ENCODE measurements around the gene SLC12A6. TPM values are rescaled to one million over a fixed set of nuclear protein-coding genes. Genes with fewer than 3 reads are reported as not detected.

SLC12A6 gene
- total and polyA plus RNA-seq, 2 experiments from 2014 or later, result 12.0 to 44.3 TPM

DNA sequence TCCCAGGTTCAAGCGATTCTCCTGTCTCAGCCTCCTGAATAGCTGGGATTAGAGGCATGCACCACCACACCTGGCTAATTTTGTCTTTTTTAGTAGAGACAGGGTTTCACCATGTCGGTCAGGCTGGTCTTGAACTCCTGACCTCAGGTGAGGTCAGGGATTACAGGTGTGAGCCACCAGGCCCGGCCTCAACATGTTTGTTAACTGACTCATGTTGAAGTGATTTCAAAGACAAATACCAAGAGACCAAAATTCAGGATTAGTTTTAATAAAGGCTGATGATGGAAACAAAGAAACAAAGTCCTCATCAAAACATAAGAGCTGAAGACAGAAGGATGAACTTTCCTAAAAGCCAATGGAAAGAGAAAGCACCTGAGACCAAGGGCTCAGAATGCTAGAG, 36.5 kb downstream of the SLC12A6 start:
- Histone ChIP-seq H3K4me1 (ENCODE audit: low read depth) (peaks cover 7% of the 10 kb centered on the region), H3K27me3 (no peaks in the 10 kb centered on the region), H3K36me3 (no peaks in the 10 kb centered on the region), H3K4me3 (no peak overlapping the region), H3K27ac (no peak overlapping the region), H3K9me3 (ENCODE audit: low read depth) (no peaks in the 10 kb centered on the region)
- no peak for DNase-seq (ENCODE audit: low read depth in 1 of 2, low spot score in 1 of 2)
- TF ChIP-seq, protein P1, sequence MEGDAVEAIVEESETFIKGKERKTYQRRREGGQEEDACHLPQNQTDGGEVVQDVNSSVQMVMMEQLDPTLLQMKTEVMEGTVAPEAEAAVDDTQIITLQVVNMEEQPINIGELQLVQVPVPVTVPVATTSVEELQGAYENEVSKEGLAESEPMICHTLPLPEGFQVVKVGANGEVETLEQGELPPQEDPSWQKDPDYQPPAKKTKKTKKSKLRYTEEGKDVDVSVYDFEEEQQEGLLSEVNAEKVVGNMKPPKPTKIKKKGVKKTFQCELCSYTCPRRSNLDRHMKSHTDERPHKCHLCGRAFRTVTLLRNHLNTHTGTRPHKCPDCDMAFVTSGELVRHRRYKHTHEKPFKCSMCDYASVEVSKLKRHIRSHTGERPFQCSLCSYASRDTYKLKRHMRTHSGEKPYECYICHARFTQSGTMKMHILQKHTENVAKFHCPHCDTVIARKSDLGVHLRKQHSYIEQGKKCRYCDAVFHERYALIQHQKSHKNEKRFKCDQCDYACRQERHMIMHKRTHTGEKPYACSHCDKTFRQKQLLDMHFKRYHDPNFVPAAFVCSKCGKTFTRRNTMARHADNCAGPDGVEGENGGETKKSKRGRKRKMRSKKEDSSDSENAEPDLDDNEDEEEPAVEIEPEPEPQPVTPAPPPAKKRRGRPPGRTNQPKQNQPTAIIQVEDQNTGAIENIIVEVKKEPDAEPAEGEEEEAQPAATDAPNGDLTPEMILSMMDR (IDR thresholded peaks at IDR 0.05; ENCODE audit: low read depth, low read length), result no peak

DNA sequence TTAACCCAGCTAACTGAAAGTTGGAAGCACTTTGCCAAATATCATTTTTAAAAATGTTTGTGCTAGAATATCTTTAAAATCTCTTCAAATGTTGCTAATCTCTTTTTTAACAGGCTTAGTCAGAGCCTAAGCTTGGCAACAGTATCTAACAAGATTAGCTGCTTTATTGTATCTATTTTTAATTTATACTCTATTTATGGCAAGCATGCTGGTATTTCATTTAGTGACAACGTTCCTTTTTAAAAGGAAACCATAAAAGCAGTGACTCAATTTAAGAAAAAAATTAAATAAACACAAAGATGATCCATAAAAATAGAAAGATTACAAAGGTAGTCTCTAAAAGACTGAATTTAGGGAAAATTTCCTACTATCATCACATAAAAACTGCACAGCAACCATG, 40.5 kb downstream of the SLC12A6 start:
- Histone ChIP-seq H3K36me3 (no peaks in the 10 kb centered on the region), H3K27ac (no peak overlapping the region), H3K4me1 (ENCODE audit: low read depth) (peaks cover 7% of the 10 kb centered on the region), H3K27me3 (no peaks in the 10 kb centered on the region), H3K9me3 (ENCODE audit: low read depth) (no peaks in the 10 kb centered on the region), H3K4me3 (no peak overlapping the region)
- DNase-seq (ENCODE audit: low read depth in 1 of 2, low spot score in 1 of 2), result no peak
- TF ChIP-seq, protein P1 (IDR thresholded peaks at IDR 0.05; ENCODE audit: low read depth, low read length), result no peak

DNA sequence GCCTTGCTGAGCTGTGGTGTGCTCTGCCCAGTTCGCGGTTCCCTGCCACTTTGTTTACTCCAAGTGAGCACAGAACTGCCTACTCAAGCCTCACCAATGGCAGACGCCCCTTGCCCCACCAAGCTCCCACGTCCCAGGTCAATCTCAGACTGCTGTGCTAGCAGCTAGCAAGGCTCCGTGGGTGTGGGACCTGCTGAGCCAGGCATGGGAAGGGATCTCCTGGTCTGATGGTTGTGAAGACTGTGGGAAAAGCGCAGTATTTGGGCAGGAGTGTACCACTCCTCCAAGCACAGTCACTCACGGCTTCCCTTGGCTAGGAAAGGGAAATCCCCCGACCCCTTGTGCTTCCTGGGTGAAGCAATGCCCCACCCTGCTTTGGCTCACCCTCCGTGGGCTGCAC, 45.0 kb downstream of the SLC12A6 start:
- Histone ChIP-seq H3K4me3 (no peak overlapping the region), H3K36me3 (no peaks in the 10 kb centered on the region), H3K9me3 (ENCODE audit: low read depth) (no peaks in the 10 kb centered on the region), H3K4me1 (ENCODE audit: low read depth) (peaks cover 7% of the 10 kb centered on the region), H3K27ac (no peak overlapping the region), H3K27me3 (no peaks in the 10 kb centered on the region)
- TF ChIP-seq, protein P1 (IDR thresholded peaks at IDR 0.05; ENCODE audit: low read depth, low read length), result no peak
- no peak for DNase-seq (ENCODE audit: low read depth in 1 of 2, low spot score in 1 of 2)

DNA sequence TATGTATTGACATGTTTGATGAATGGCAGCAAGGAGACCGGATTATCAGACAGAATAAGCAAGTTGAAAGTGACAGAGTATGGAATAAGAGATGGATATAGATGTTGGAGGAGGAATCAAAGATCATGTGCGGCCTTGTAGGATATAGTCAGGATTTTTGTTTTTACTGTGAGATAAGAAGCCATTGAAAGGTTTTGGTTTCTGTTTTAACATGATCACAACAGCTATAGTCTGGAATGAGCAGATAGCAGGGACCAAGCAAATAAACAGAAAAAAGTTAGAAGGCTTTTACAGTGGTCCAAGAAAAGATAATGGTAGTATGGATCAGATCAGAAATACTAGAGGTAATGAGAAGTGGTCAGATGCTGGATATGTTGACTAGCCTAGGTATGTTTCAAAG, 52.6 kb downstream of the SLC12A6 start:
- no peak for DNase-seq (ENCODE audit: low read depth in 1 of 2, low spot score in 1 of 2)
- Histone ChIP-seq H3K4me3 (no peak overlapping the region), H3K27me3 (no peaks in the 10 kb centered on the region), H3K4me1 (ENCODE audit: low read depth) (no peaks in the 10 kb centered on the region), H3K9me3 (ENCODE audit: low read depth) (no peaks in the 10 kb centered on the region), H3K36me3 (no peaks in the 10 kb centered on the region), H3K27ac (no peak overlapping the region)
- TF ChIP-seq, protein P1 (IDR thresholded peaks at IDR 0.05; ENCODE audit: low read depth, low read length), result no peak

DNA sequence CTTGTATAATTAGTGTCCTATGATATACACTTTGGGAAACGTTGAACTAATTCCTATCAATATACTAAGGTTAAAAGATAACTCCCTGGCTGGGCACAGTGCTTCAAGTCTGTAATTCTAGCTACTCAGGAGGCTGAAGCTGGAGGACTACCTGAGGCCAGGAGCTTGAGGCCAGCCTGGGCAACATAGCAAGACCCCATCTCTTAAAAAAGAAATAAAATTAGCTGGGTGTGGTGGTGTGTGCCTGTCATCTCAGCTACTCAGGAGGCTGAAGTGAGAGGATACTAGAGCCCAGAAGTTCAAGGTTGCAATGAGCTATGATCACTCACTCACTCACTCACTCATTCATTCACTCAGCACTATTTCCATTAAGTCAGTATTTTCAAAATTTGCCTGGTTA, 55.2 kb downstream of the SLC12A6 start:
- no peak for DNase-seq (ENCODE audit: low read depth in 1 of 2, low spot score in 1 of 2)
- H3K4me1 ChIP-seq (ENCODE audit: low read depth), result no peaks in the 10 kb centered on the region
- H3K27me3 ChIP-seq, result no peaks in the 10 kb centered on the region
- H3K36me3 ChIP-seq, result no peaks in the 10 kb centered on the region
- H3K27ac ChIP-seq, result no peak overlapping the region
- TF ChIP-seq, protein P1 (IDR thresholded peaks at IDR 0.05; ENCODE audit: low read depth, low read length), result no peak
- no peak overlapping the region for H3K4me3 ChIP-seq
- H3K9me3 ChIP-seq (ENCODE audit: low read depth), result no peaks in the 10 kb centered on the region

DNA sequence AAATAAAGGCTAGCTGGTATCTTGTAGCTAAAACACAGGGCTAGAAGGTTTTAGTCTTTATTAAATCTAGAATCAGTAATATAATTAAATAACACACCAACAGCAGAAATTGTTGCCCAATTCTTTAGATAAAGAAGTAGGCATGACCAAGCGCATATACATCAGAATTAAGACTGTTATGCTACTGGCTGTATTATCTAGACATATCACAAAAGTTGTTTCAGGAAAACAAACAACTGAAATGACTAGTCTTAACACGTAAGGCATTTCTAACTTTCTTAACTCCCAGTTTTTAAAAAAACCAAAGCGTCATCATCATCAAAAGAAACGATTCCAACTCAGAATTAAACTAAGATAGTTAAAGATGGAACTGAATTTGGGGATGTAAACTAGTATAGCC, 57.4 kb downstream of the SLC12A6 start:
- TF ChIP-seq, protein P1 (IDR thresholded peaks at IDR 0.05; ENCODE audit: low read depth, low read length), result no peak
- Histone ChIP-seq H3K4me3 (no peak overlapping the region), H3K27ac (no peak overlapping the region), H3K9me3 (ENCODE audit: low read depth) (no peaks in the 10 kb centered on the region), H3K4me1 (ENCODE audit: low read depth) (no peaks in the 10 kb centered on the region), H3K27me3 (no peaks in the 10 kb centered on the region), H3K36me3 (no peaks in the 10 kb centered on the region)
- no peak for DNase-seq (ENCODE audit: low read depth in 1 of 2, low spot score in 1 of 2)
